H1 (cell line): Measurements from ENCODE around the gene SEMA7A. TPM values are rescaled to one million over a fixed set of nuclear protein-coding genes. Genes with fewer than 3 reads are reported as not detected.

Experiments used
- BCL11A ChIP-seq, 2 experiments: IDR thresholded peaks; one replicate each; pipeline ENCODE4 v1.6.1; 2011; ENCODE audit warnings: low read depth in 2 of 2, low read length in 2 of 2, mild to moderate bottlenecking in 2 of 2
- CBX8 ChIP-seq: fragments of 300-800, 300-1000 bp; sonication (generic); IDR thresholded peaks from 2 replicates; pipeline ENCODE4 v1.7.1; 2016; ENCODE audit warnings: low read depth, low read length, borderline replicate concordance
- CHD7 ChIP-seq: fragments of 300-600 bp; sonication (generic); IDR thresholded peaks from 2 replicates; pipeline ENCODE4 v1.7.1; 2012; ENCODE audit warnings: low read length, moderate library complexity, mild to moderate bottlenecking, inconsistent platforms; ENCODE audit not compliant: insufficient replicate concordance
- CREB1 ChIP-seq: IDR thresholded peaks from 2 replicates; pipeline ENCODE4 v1.6.1; 2012; ENCODE audit warnings: inconsistent platforms
- CTBP2 ChIP-seq: IDR thresholded peaks from 2 replicates; pipeline ENCODE4 v1.7.0; 2011; ENCODE audit warnings: borderline replicate concordance, mild to moderate bottlenecking, moderate library complexity, mixed read lengths, low read length; ENCODE audit not compliant: insufficient read depth, insufficient read length
- EP300 ChIP-seq, 2 experiments: IDR thresholded peaks; 1 replicate in 1 of 2; 2 replicates in 1 of 2; pipeline ENCODE4 v1.6.1; 2011 to 2012; ENCODE audit warnings: low read depth in 2 of 2, low read length in 2 of 2, mild to moderate bottlenecking in 2 of 2, borderline replicate concordance in 1 of 2, inconsistent platforms in 1 of 2, moderate library complexity in 1 of 2
- KDM1A ChIP-seq: fragments of 200-600, 300-600 bp; sonication (generic); IDR thresholded peaks from 2 replicates; pipeline ENCODE4 v1.7.1; 2016; ENCODE audit warnings: mild to moderate bottlenecking, low read length, borderline replicate concordance
- NANOG ChIP-seq: IDR thresholded peaks from 2 replicates; pipeline ENCODE4 v1.6.1; 2011; ENCODE audit warnings: low read length, low read depth, mild to moderate bottlenecking, inconsistent platforms; ENCODE audit not compliant: insufficient read depth, poor library complexity, severe bottlenecking
- PHF8 ChIP-seq: fragments of 200-600 bp; sonication (generic); conservative IDR thresholded peaks from 2 replicates; pipeline ENCODE4 v1.7.1; 2012; ENCODE audit warnings: low read depth, mild to moderate bottlenecking, inconsistent platforms, low read length, moderate library complexity
- SUZ12 ChIP-seq: fragments of 200-600 bp; sonication (generic); IDR thresholded peaks from 2 replicates; pipeline ENCODE4 v1.6.1; 2012; ENCODE audit warnings: mild to moderate bottlenecking, inconsistent platforms, low read length, moderate library complexity, mixed read lengths
- TAF7 ChIP-seq: optimal IDR thresholded peaks from 2 replicates; pipeline ENCODE3; 2011; ENCODE audit warnings: low read depth, mild to moderate bottlenecking, inconsistent platforms, low read length, moderate library complexity, borderline replicate concordance
- TCF12 ChIP-seq: IDR thresholded peaks from 2 replicates; pipeline ENCODE4 v1.6.1; 2011; ENCODE audit warnings: low read depth, mild to moderate bottlenecking, low read length
- polyA plus RNA-seq, 7 experiments: library from polyadenylated mRNA; depleted of rRNA in 3 of 7; stranded (reverse) in 5 of 7; unstranded in 2 of 7; fragments of >200 nt in 5 of 7; fragments of 200-250 nt in 2 of 7; gene quantifications; 1 replicate in 5 of 7; 2 replicates in 1 of 7; 4 replicates in 1 of 7; pipeline versions ENCODE4 v1.2.1 to v1.2.3, GENCODE V29; 2011 to 2013; ENCODE audit warnings: missing spikeins in 2 of 7, mixed read lengths in 2 of 7
- total RNA-seq: library from RNA; stranded (reverse); fragmentation: NEBNext Ultra II Directional; extraction: Animal tissue kit (Norgen Biotek cat#: 25700); gene quantifications from 2 replicates; pipeline ENCODE4 v1.2.1, GENCODE V29; 2021

SEMA7A gene
- total and polyA plus RNA-seq, 2 of the 8 experiments (the other 6 are each of a cell fraction or from before 2014, with no cell fraction given), result 10.7 to 15.0 TPM

- TF ChIP-seq CHD7 (no peak), EP300 (IDR thresholded peaks at IDR 0.05; ENCODE audit: borderline replicate concordance in 1 of 2, low read depth in 2 of 2, low read length in 2 of 2) (no peak), TCF12 (no peak), PHF8 (no peak), TAF7 (no peak), CBX8 (no peak), SUZ12 (no peak), KDM1A (no peak), CREB1 (no peak), CTBP2 (no peak), BCL11A (IDR thresholded peaks at IDR 0.05; ENCODE audit: low read depth in 2 of 2, low read length in 2 of 2) (no peak), NANOG (no peak)
These were observed 30.2 kb downstream of the SEMA7A start (continued) for GRCh38 chr15:74403588-74403919.
